Duodenal mucosa (tissue), 2 donors: ENCODE results near the gene PARVB.

Source experiments
- H3K27ac ChIP-seq: one replicate; pipeline ENCODE4 v1.7.0; 2013; ENCODE audit warnings: low read depth, low read length
- H3K27me3 ChIP-seq, 2 donors: one replicate each; pipeline ENCODE4 v1.7.0; 2013; ENCODE audit warnings: low read length in 2 of 2, control low read depth in 1 of 2; ENCODE audit not compliant: insufficient read depth in 2 of 2, control insufficient read depth in 1 of 2
- H3K36me3 ChIP-seq, 2 donors: one replicate each; pipeline ENCODE4 v1.7.0; 2013; ENCODE audit warnings: low read length in 2 of 2, control low read depth in 1 of 2; ENCODE audit not compliant: insufficient read depth in 2 of 2, control insufficient read depth in 1 of 2
- H3K4me1 ChIP-seq, 2 donors: one replicate each; pipeline ENCODE4 v1.7.0; 2013; ENCODE audit warnings: low read length in 2 of 2, control low read depth in 1 of 2; ENCODE audit not compliant: insufficient read depth in 2 of 2, control insufficient read depth in 1 of 2
- H3K4me3 ChIP-seq, 2 donors: one replicate each; pipeline ENCODE4 v1.7.0; 2013; ENCODE audit warnings: low read length in 2 of 2, low read depth in 1 of 2
- H3K9ac ChIP-seq, 2 donors: one replicate each; pipeline ENCODE4 v1.7.0; 2013; ENCODE audit warnings: low read length in 2 of 2, low read depth in 1 of 2
- H3K9me3 ChIP-seq, 2 donors: one replicate each; pipeline ENCODE4 v1.7.0; 2013; ENCODE audit warnings: low read length in 2 of 2, control low read depth in 1 of 2; ENCODE audit not compliant: control insufficient read depth in 1 of 2

PARVB gene

DNA sequence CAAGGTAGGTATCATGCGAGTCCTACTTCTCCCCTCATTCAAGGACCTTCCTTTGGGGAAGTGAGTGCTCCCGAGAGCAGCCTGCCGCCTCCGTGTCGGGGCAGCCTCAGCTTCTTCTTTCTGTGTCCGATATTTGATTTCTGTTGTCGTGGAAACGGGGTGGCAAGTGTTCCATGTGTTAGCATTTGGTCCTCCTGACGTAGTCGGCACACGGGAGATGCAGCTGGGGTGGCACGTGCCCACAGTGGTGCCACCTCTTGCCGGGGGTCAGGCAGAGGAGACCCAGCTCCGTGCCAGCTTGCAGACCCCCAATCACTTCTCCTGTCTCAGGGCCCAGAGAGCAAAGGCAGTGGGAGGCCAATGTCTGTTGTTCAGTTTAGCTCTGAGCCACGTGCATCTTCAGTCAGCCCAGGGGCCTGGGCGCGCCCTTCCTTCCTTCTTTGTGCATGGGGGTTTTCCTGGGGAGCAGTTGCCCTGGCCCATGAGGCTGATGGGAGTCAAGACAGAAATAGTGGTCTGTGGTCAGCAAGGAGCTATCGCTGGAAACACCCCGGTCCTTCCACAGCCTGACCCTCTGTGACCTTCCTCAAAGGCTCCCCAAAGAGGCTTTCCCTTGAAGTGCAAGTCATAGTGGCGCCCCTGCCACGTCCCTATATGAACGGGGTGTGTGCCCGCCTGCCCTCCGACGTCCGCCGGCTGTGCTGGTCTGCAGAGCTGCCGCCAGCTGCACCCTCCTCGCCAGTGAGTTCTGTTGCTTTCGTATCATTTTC, 44.5 kb downstream of the PARVB start:
- Histone ChIP-seq H3K27ac (no peak overlapping the region), H3K9me3 (no peaks in the 10 kb centered on the region), H3K36me3 (no peaks in the 10 kb centered on the region), H3K27me3 (no peaks in the 10 kb centered on the region), H3K4me1 (peaks cover 0 to 14% of the 10 kb centered on the region in 2 donors), H3K4me3 (no peak overlapping the region), H3K9ac (no peak overlapping the region)

DNA sequence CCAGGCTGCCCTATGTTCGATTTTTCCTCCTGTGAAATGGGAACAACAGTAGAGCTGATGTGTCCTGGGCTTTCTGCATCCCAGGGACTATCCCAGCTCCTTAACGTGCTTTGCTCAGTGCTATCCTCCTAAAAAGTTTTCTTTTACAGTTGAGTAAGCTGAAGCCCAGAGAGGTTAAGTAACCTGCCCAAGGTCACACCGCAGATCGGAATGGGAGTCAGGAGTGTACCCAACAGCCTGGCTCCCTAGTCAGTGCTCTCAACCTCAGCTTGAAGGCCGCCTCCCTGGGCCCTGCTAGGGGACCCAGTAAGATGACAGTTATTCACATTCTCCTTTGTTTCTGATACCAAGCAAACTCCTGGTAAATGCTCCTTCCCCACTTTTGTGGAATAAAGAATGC, 45.9 kb downstream of the PARVB start:
- H3K36me3 ChIP-seq: no peaks in the 10 kb centered on the region
- no peaks in the 10 kb centered on the region for H3K27me3 ChIP-seq
- no peak overlapping the region for H3K9ac ChIP-seq
- H3K4me3 ChIP-seq: no peak overlapping the region
- H3K9me3 ChIP-seq: no peaks in the 10 kb centered on the region
- peaks cover 0 to 9% of the 10 kb centered on the region in 2 donors for H3K4me1 ChIP-seq
- no peak overlapping the region for H3K27ac ChIP-seq

DNA sequence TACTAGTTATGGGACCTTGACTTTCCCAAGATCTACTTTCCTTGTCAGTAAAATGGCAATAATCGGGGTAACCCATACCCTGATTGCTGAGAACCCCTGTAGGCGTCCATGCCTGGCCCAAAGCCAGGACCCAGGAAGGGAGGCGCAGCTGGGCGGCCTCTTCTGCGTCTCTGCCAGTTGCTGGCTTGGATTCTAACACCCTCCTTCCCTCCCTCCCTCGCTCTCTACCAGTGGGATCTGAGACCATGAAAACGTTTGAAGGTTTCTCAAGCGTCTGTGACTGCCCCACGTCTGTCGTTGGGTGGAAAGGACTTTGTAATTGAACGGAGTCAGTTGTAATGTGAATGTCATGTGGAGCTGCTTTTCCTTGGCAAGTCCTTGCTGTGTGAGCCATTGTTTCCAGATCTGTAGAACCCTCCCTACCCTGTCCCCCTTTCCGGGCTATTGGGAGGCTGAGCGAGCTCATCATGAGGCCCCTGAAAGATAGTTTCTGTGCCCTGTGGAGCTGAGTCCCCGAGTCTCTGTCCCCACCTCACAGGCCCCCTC, 47.8 kb downstream of the PARVB start:
- H3K4me1 ChIP-seq: peaks cover 0 to 9% of the 10 kb centered on the region in 2 donors
- no peak overlapping the region for H3K9ac ChIP-seq
- H3K36me3 ChIP-seq: no peaks in the 10 kb centered on the region
- no peak overlapping the region for H3K27ac ChIP-seq
- no peaks in the 10 kb centered on the region for H3K9me3 ChIP-seq
- H3K4me3 ChIP-seq: no peak overlapping the region
- H3K27me3 ChIP-seq: no peaks in the 10 kb centered on the region

DNA sequence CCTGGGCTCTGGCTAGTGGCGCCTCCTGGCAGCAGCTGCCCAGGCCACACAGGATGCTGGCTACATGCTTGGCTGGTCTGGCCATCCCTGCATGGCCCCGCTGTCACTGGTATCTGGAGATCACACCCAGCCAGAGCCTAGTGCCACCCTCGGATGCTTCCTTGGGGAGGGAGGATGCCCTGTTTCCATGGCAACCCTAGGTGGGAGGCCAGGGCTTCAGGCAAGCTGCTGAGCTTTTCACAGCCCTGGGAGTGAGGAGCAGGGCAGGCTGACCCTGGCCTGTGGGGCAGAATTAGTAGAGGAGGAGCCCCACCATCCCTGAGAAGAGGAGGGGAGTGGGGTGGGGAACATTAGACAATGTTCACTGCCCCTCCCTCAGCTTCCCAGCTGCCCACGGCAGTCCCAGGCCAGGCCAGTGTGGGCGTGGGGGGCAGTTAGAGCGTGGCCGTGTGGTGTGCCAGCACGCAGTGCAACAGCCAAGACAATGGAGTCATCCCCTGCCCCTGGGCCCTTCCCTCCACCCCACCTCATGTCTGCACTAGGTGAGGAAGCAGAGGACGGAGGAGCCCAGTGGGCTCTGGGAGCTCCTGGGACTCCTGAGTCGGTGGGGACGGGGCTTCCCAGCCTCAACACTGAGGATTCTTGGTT, 50.4 kb downstream of the PARVB start:
- Histone ChIP-seq H3K27ac (no peak overlapping the region), H3K27me3 (no peaks in the 10 kb centered on the region), H3K9me3 (no peaks in the 10 kb centered on the region), H3K4me3 (no peak overlapping the region), H3K4me1 (no peaks in the 10 kb centered on the region), H3K9ac (no peak overlapping the region), H3K36me3 (no peaks in the 10 kb centered on the region)

DNA sequence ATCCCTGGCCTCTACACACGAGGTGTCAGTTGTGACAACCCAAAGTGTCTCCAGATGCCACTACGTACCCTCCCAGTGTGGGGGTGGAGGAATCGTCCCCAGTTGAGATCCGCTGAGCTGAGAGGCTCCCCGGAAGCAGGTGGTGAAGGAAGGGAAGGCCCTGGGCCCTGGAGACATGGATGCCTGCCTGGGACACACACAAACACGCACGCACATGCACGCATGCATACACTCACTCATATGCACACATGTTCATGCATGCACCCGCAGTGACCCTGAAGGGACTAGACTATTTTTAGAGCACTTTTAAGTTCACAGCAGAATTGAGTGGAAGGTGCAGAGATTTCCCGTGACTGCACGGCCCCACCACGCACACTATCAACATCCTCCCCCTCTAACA, 50.9 kb downstream of the PARVB start:
- Histone ChIP-seq H3K9me3 (no peaks in the 10 kb centered on the region), H3K4me1 (no peaks in the 10 kb centered on the region), H3K9ac (no peak overlapping the region), H3K4me3 (no peak overlapping the region), H3K36me3 (no peaks in the 10 kb centered on the region), H3K27me3 (no peaks in the 10 kb centered on the region), H3K27ac (no peak overlapping the region)

DNA sequence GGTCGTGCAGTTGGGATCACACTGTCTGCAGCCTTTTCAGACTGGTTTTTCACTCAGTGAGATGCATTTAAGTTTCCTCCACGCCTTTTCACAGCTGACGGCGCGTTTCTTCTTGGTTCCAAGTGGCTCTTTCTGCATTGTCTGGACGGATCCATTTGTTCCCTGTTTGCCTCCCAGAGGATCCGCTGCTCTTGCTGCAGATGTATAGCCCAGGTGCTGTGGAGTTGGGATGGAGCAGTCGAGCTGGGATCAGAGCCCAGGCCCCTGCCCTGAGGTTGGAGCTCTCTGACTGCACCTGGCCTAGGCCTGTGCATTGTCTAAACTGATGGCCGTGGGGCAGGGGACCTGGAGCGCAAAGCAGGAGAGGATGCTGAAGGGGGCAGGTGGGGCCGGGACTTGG, 51.6 kb downstream of the PARVB start:
- no peaks in the 10 kb centered on the region for H3K27me3 ChIP-seq
- H3K4me3 ChIP-seq: no peak overlapping the region
- H3K9ac ChIP-seq: no peak overlapping the region
- no peaks in the 10 kb centered on the region for H3K36me3 ChIP-seq
- H3K27ac ChIP-seq: no peak overlapping the region
- H3K9me3 ChIP-seq: no peaks in the 10 kb centered on the region
- H3K4me1 ChIP-seq: no peaks in the 10 kb centered on the region

DNA sequence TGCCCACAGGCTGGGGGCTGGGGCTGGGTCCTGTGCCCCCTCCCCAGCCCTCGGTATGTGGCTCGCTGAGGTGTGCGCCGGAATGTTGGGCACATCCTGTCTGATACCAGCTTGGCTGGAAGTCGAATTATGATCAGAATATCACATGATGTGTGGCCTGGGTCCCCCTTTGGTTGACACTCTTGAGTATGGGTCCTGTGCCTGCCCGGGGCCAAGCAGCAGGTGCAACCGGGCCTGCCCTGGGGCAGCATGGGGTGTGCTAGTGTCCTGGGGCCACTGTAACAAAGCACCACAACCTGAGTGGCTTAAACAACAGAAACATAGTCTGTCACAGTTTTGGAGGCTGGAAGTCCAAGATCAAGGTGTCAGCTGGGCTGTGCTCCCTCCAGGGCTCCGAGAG, 52.7 kb downstream of the PARVB start:
- H3K27ac ChIP-seq: no peak overlapping the region
- no peaks in the 10 kb centered on the region for H3K36me3 ChIP-seq
- H3K9me3 ChIP-seq: no peaks in the 10 kb centered on the region
- no peaks in the 10 kb centered on the region for H3K27me3 ChIP-seq
- no peak overlapping the region for H3K9ac ChIP-seq
- H3K4me1 ChIP-seq: no peaks in the 10 kb centered on the region
- no peak overlapping the region for H3K4me3 ChIP-seq

DNA sequence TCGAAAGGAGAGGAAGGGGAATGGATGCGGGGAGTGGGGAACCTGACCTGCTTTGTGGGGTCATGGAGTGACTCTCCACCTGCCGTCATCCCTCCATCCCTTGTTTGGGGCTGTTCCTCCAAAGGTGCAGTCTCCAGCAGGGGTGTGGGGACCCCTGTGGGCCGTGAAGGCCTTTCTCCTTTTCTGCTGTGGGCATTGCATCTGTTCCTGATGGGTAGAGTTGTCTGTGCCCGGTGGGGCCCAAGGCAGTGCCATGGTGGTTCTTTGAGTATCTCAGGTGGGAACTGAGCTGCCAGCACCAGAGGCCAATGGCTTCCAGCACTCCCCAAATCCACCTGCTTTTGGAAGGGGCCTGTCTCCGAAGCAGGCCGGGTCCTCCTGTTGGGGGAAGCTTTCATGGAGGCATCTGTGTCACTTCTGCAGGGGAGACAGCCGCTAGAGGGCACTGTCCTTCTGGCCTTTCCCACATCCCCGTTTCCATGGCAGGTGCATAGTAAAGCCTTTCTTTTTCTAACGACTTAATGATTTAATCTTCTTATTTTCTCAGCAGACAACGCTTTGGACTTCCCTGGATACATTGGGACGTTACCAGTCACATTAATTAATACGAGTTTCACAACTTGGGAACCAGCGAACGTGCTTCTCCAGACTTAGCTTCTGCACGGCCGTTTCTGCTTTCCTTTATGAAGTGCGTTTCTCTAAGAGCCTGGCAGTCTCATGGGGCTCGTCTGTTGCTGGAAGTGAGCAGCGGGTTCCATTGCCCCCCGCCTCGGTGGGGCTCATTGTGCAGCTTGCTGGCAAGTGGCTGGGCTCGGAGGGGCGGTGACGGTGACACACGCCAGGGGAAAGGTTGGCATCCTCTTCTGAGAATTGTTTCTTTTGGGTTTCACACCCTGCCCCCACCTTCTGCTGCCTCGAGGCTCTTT, 57.1 kb downstream of the PARVB start:
- peaks cover 0 to 5% of the 10 kb centered on the region in 2 donors for H3K4me1 ChIP-seq
- H3K9ac ChIP-seq: no peak overlapping the region
- H3K27ac ChIP-seq: no peak overlapping the region
- no peak overlapping the region for H3K4me3 ChIP-seq
- no peaks in the 10 kb centered on the region for H3K27me3 ChIP-seq
- H3K9me3 ChIP-seq: no peaks in the 10 kb centered on the region
- H3K36me3 ChIP-seq: no peaks in the 10 kb centered on the region

DNA sequence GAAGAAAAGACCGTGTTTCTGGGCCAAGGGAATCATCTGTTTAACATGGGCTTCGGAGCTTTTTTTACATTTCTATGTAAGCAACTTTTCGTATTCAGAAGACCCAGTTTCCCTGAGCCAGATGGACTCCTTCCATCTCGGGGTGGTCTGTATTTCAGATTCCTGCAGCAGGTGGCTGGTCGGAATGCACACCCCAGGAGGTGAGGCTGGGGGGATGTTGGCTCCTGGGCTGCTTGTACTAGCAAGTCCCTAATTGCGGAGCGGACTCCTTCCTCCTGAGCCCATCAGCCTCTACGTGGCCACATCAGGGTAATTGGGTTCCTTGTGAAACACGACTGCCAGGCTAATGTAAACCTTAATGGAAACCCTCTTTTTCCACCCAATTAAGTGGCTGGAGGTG, 58.7 kb downstream of the PARVB start:
- H3K27me3 ChIP-seq: no peaks in the 10 kb centered on the region
- H3K36me3 ChIP-seq: no peaks in the 10 kb centered on the region
- peaks cover 0 to 6% of the 10 kb centered on the region in 2 donors for H3K4me1 ChIP-seq
- no peak overlapping the region for H3K27ac ChIP-seq
- H3K4me3 ChIP-seq: no peak overlapping the region
- no peak overlapping the region for H3K9ac ChIP-seq
- H3K9me3 ChIP-seq: no peaks in the 10 kb centered on the region
